A204.1 (cell line): Measurements from ENCODE around the gene CES5A.
"Not testable (repeated sequence)": the region's sequence is repeated elsewhere in the genome, so short reads cannot be mapped to it uniquely, and the experiment has no call there.

ENCODE experiments used
- FAIRE-seq: peaks from 2 replicates; lab custom pipeline; 2012; peaks lifted over from hg19 to GRCh38; lab: Jason Lieb, UNC

CES5A gene

DNA sequence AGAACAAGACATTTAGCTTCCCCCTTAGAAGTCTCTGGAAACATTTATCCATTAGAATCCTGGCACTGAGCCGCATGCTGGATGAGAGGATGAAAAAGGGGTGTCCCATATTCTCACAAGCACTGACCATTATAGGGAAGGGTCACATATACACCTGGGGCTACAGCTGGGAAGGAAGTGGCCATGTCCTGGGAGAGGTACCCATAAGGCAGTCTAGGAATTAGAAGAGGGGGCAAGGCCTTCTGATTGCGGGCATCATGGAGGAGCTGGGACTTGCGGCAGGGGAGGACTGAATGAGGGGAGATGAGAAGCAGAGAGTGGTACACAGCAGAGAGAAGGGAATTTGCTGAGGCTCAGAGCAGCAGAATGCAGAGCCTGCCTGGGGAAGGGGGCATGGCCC is 45.9 kb downstream of the CES5A start:
- FAIRE-seq = not testable (repeated sequence)

DNA sequence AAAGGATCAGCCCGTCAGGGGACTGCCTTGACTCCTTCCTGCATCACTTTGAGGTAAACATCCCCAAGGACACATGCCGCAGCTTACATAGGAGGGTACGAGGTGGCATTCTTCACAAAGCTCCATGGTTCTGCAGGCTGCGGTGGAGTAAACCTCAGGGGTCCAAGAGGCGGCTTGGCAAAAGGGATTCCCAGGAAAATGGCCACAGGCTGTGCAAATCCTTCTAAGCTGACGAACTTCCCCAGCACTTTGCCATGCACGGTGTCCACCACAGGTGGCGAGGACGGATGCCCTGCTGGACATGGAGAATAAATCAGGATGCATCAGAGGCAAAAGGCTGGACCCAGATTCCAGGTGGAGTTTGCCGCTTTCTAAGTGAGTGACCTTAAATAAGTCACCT is 46.5 kb downstream of the CES5A start:
- no peak for FAIRE-seq

DNA sequence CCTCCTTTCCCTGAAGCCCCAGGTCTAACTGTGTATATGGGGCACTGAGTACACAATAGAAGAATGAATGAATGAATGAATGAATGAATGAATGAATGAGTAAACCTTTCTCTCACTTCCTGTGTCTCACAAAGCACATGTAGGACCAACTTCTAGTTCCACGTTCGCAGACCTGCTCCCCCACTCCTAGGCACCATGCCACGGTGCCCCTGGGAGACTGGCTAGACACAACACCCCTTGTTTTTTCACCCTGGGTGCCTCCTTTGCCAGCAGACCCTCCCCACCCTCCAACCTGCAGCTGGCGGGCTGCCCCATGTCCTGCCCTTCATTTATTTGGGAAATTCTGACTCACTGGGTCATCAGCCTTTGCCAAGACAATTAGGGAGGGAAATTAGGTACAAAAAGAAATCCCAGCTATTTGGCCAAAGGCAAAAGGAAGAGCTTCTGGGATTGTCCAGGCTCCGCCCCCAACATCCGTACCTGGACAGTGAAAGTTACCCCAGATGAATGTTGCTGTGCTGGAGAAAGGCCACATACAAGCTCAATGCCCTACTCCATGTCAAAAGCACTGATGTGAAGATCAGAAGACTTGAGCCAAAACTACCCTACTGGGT is 50.0 kb downstream of the CES5A start:
- FAIRE-seq = no peak

DNA sequence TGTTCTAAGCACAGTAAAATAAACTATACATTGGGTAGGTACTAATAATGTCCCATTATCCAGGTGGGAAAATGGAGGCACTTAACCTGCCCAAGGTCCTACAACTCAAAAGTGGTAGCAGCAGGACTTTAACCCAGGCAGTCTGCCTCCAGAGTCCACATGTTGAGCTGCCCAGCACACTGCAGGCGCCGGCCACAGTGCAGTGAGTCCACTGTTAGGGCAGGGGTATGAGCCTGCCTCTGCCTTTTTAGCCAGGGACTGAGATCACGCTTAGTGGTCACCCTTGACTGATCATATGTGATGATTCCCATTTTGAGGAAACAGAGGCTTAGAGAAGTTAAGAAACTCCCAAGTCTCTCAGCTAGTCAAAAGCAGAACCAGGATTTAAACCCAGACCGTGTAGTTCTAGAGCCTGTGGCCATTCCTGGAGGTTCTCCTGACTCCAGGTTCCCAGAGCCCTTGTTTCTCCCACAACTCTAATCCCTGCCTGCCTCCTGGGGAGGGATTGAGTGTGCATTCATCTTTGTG is 50.6 kb downstream of the CES5A start:
- no peak for FAIRE-seq

DNA sequence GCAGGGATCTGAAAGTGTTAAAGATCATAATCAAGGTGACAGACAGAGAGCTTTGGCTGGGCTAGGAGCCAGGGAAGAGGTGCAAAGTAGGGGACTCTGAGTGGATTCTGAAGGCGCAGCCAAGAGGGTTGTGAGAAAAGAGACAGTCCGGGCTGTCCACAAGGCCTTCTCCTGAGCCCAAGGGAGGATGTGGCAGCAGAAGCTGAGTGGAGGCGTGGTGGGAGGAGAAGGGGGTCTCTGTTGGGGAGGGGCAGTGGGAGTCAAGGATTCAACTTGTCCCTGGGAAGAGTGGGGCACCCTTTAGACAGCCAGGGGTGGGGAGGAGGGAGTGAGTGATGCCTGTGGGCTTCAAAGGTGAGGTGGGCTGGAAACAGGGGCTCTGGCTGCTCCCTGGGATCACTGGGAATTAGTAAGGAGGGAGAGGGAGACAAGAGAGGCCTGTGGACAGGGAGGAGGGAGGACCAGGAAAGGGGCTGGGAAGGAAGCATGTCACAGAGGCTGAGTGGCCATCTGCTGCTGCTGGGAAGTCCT is 52.8 kb downstream of the CES5A start:
- no peak for FAIRE-seq

DNA sequence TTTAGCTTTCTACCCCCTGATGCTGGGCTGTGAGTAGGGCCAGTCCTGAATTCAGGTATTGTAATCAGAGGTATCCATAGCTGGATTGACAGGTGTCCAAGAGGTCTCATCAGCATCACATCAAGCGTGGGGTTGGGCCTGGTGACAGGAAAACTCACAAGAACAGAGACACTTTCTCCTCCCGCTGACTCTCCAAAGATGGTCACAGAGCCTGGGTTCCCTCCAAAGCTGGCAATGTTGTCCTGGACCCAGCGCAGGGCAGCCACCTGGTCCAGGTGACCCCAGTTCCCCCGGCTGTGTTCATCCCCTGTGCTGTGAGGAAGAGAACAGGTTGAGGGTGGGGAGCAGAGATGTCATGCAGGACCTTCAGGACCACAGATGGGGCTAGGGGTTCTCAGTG is 54.0 kb downstream of the CES5A start:
- no peak for FAIRE-seq

DNA sequence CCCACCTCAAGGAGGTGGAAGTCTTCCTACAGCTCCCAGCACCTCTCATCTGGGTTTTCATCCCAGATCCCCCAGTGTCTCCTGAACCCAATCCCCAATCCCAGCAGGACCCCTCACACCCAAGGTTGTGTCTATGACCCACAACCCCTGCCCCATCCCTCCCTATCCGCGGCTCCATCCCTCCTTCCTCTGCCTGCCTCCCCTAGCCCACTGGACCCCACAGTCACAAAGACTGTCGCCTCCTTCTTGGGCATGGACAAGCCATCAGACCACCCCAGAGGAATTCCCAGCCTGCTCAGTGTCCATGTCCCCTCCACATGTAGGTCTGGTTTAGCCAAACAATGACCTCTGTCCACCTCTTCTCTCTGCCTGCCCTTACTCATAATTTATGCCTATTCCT is 54.6 kb downstream of the CES5A start:
- FAIRE-seq = no peak

DNA sequence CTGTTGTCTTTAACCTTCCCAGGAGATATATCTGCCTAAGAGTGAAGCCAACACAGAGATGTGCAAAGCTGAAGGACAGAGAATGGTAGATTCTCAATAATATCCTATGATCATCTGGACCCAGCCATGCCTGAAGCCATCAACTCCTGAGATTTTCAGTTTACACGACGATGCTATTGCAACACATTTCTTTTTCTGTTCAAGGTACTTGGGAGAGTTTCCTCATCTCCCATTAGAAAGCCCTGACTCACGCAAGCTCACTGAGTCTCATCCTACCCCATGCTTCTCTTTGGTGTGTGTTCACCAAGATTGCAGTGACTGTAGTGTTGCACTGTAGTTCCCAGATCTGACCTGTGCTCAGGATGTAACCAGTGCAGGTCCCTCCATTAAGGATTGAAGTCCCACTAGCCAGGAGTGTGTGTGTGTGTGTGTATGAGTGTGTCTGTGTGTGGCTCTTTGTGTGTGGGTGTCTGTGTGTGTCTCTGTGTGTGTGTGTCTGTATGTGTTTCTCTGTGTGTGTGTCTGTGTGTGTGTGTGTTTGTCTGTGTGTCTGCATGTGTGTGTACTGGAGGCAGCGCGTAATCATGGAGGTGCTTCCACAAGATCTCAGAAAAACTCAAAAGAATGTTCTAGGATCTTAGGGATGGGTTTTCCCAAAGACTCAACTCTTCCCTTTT is 57.8 kb downstream of the CES5A start:
- no peak for FAIRE-seq

DNA sequence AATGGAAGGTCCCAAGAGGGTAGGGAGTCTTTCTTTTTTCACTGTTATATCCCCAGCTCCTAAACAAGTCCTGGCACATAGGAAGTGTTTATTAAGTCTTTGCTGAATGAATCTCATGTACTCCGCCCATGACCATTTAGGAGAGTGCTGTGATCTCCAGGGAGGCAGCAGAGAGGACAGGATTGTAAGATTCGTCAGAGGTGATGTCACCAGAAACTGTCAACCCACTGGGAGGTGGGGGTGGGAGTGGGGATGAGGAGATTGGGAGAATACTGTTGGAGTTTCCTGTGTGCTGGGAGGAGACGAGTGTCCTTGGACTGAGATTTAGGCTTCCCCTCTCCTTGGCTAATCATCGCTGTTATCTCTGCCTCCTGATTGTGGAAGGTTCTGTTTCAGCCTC is 59.0 kb downstream of the CES5A start:
- FAIRE-seq = not testable (repeated sequence)

DNA sequence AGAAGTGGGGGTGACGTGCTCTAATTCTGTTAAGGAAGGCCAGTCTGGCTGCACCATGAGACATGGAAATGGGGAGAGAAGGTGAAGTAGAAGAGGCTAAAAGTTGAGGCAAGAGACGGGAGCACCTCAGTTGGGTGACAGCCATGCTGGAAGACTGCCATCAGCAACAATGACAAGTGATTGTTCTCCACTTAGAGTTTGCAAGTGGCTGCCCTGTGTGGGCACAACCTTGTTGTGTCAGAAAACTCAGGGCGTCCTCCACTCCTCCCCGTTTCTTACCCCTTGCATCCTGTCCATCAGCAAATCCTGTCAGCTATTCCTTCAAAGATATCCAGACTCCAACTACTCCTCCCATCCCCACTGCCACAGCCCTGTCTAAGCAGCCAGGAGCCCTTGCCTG is 59.9 kb downstream of the CES5A start:
- FAIRE-seq = no peak

DNA sequence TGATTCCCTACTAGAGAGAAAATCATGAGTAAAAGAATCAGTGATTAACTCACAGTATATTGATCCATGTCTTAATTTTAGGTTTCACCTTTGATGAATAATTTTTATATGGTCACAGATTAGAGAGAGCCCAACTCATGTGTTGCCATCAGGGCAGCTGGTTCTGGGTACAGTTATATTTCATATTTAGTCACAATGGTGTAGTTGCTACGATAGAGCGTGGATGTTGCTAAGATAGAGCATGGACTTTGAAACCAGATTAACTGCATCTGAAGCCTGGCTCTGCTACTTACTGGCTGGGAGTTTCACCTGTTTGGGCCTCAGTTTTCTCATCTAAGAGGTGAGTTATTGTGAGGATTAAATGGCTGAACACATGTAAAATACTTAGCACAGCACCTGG is 61.0 kb downstream of the CES5A start:
- FAIRE-seq = not testable (repeated sequence)

DNA sequence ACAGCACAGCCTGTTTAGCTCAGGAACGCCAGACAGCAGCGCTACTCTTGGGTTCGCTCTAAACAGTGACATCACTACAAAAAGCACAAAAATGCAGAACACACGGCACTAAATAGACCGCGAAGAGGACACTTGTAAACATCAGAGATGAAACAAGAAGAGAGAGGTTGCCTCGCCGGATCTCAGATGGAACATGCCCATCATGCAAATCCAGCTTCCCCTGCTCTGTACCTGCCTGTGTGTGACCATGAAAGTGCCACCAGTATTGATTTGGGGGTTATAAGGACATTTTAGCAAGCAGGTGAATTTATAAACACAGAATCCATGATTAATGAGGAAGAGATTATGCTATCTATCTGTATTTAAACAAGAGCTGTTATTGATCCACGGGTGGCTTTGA is 61.4 kb downstream of the CES5A start:
- FAIRE-seq = not testable (repeated sequence)

DNA sequence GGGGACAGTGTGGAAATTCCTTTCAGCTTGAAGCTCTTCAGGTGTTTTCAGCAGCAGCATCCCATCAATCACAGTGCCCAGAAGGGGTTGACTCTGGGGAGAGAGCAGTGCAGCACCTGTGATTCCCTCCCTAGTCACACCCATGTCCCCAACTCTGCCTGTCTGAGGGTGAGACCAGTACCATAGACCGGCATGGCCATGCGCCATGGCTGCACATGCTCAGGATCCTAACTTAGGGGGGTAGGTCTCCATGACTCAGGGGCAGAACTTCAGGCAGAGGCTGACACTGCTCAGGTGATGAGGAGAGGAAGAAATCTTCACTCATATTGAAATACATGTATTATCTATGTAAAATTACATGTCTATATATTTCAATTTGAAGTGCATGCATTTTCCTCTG is 62.2 kb downstream of the CES5A start:
- no peak for FAIRE-seq

DNA sequence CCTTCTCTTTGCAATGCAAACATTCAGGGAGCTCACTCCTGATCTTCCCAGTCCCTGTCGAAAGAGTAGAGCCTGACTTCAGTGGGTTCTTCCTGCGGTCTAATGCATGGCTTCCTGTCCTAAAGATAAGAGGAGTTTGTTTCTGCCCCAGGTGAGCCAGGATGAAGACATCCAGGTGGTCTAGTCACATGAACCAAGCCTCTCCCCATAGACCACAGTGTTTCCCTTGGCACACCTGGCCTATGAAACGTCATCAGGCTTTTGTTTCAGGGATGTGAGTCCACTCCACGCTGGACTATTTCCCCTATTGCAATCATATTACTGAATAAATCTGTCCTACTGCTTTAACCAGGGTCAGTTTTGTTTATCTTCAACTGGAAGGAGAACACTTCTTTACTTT is 63.4 kb downstream of the CES5A start:
- no peak for FAIRE-seq

DNA sequence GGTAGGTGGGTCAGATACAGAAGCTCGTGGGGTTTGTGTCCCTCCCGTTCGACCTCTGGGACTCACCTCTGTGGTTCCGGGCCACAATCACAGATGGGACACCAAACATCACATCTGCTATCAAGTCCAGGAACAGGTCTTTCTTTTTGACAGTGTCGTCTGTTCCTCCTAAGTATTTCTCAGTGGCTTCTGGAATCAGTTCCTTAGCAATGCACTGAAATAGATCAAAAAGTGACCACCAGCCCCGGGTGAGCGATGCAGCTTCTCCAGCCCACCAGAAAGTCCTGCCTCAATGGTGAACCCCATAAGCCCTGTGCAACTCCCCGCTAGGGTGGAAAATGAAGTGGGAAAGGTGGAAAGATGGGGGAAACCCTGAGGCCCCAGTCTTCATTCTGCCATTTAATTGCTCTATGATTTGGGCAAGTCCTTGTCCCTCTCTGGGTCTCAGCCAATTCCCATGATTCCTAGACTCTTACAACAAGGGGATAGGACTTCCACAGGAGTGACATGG is 64.7 kb downstream of the CES5A start:
- FAIRE-seq = no peak

DNA sequence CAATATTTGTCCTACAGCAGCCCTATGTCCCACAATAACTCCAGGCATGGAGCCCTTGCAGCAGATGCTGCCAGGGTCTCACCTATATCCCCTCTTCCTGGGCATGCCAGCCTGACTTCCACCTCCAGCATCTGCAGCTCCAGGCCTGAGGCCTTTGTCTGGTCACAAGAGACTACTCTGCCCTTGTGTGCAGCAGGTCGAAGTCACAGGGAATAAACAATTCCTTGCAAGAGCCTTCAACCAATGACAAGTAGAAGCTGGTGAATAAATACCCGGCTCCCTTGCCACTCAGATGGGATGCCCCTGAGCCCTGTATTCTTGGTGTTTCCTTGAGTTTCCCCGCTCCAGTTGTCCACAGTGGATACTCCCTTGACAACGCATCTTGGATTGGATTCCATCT is 65.3 kb downstream of the CES5A start:
- FAIRE-seq = no peak

DNA sequence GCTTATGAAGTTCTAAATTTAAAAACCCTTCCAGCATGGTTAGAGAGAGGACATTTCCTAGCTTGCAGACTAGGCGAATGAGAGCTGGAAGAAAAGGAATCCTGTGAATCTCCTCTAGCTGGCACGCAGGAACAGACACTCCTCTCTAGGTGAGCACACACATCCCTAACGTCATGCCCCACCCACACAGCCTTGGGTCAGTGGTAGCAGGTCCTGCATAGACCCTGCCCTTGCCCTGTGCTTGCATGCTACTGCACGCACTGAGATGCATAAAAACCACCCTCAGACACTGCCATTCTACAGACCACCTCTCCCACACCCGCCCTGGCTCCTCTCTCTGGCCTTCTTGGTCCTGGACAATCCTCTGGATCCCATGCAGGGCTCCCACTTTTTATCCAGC is 65.8 kb downstream of the CES5A start:
- FAIRE-seq = no peak

DNA sequence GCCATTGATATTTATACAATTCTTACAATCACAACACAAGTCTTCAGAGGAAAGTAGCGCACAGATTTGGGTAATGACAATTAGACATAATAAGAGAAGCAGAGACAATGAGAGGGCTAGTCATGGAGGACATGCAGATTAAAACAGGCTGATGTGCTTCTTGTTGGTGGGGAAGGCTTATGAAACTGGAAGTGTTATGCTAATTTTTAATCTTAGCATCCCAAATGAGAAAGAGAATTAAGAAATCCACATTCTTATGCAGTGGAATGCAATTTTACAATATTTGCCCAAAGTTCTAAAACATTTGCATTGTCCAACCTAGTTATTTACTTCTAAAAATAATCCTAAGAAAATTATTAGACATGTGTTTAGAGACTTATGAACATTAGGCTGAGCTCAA is 66.9 kb downstream of the CES5A start:
- FAIRE-seq = not testable (repeated sequence)

DNA sequence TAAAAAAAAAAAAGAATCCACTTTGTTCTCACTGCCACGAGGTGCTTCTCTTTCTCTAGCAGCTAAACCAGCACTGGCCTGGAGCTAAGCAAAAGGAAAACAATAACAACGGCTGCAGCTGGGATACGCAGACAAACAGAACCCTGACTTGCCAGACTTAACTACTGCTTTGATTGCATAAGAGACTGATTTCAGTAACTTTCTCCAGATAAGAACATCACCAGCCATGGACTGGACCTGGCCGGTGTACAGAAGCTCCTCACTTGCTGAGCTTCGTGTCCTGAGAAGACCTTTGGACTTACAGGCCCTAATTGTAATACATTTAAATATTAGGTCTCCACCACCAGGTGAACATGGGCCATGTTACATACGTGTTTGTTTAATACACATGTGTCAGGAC is 70.1 kb downstream of the CES5A start:
- not testable (repeated sequence) for FAIRE-seq

DNA sequence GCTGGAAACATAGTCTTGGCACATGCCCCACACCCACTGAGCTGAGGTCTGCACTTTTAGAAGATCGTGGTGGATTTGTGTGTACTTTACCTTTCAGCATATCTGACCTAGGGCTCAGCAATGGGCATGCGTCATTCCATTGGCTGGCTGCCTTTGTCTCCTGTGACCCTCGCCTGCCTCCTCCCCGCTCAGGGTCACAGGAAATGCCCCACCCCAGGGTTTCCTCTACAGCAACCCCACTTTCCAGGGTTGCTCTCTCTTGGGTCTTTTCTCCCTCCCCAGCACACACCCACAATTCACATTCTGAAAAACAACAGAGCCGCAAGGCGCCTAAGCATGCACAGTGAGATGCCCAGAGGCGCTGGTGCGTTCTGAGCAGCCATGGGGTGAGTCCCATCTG is 71.5 kb downstream of the CES5A start:
- FAIRE-seq = not testable (repeated sequence)
